Measurements from ENCODE around the gene FHDC1. TPM values are rescaled to one million over a fixed set of nuclear protein-coding genes. Genes with fewer than 3 reads are reported as not detected.

The FHDC1 gene
- total and polyA plus RNA-seq, 10 of the 15 experiments (the other 5 are each of a cell fraction or from before 2014, with no cell fraction given), result 0.04 to 0.12 (median 0.06) TPM; not detected in 3

GRCh38 chr4:152943672-152944071 lies 7.5 kb downstream of the FHDC1 start:
- Histone ChIP-seq H4K20me1 (ENCODE audit: control insufficient read depth, insufficient read depth) (0 out of 2 replicates have a peak, but pooled peaks cover 3% of the 10 kb centered on the region), H3K36me3 (ENCODE audit: control insufficient read depth in 2 of 2, insufficient read depth in 2 of 2, low read length in 1 of 2) (no peaks in the 10 kb centered on the region), H2AFZ (ENCODE audit: control insufficient read depth, low read depth, low read length) (no peak overlapping the region), H3K9me3 (replicated peaks; ENCODE audit: control insufficient read depth, insufficient read depth, low read length) (no peaks in the 10 kb centered on the region), H3K4me1 (ENCODE audit: control insufficient read depth, insufficient read depth, low read length) (no peaks in the 10 kb centered on the region), H3K79me2 (ENCODE audit: control insufficient read depth, insufficient read depth, low read length) (no peaks in the 10 kb centered on the region), H3K27me3 (replicated peaks in 1 of 2; ENCODE audit: control insufficient read depth in 2 of 2, insufficient read depth in 2 of 2, low read length in 1 of 2) (peaks cover 1 to 3% of the 10 kb centered on the region in 2 experiments; a peak in 3 of 4 replicates), H3K4me3 (no peak overlapping the region), H3K9ac (ENCODE audit: control insufficient read depth, insufficient read depth, low read length) (no peak overlapping the region), H3K27ac (ENCODE audit: control insufficient read depth, insufficient read depth) (no peak overlapping the region), H3K4me2 (ENCODE audit: control insufficient read depth, insufficient read depth) (no peak overlapping the region)
- DNase-seq (ENCODE audit: low read depth, low spot score) (no peak), ATAC-seq (no peak), FAIRE-seq (no peak)
- TF ChIP-seq WRNIP1 (IDR thresholded peaks at IDR 0.05; ENCODE audit: borderline replicate concordance, low read depth, low read length), result no peak
- TF ChIP-seq JUND (IDR thresholded peaks at IDR 0.05; ENCODE audit: low read depth, low read length), result no peak
- no peak for TF ChIP-seq YBX1 (IDR thresholded peaks at IDR 0.05)
- no peak for TF ChIP-seq RELA (IDR thresholded peaks at IDR 0.05; ENCODE audit: borderline replicate concordance, partially characterized antibody)
- TF ChIP-seq PAX8 (IDR thresholded peaks at IDR 0.05), result no peak
- TF ChIP-seq, protein P1, sequence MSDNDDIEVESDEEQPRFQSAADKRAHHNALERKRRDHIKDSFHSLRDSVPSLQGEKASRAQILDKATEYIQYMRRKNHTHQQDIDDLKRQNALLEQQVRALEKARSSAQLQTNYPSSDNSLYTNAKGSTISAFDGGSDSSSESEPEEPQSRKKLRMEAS (IDR thresholded peaks at IDR 0.05; ENCODE audit: low read depth, low read length), result no peak
- TF ChIP-seq, protein P2, sequence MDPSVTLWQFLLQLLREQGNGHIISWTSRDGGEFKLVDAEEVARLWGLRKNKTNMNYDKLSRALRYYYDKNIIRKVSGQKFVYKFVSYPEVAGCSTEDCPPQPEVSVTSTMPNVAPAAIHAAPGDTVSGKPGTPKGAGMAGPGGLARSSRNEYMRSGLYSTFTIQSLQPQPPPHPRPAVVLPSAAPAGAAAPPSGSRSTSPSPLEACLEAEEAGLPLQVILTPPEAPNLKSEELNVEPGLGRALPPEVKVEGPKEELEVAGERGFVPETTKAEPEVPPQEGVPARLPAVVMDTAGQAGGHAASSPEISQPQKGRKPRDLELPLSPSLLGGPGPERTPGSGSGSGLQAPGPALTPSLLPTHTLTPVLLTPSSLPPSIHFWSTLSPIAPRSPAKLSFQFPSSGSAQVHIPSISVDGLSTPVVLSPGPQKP (IDR thresholded peaks at IDR 0.05; ENCODE audit: low read depth, low read length), result no peak
- TF ChIP-seq FOS (IDR thresholded peaks at IDR 0.05; ENCODE audit: borderline replicate concordance, extremely low read depth, insufficient read length), result no peak
- no peak for TF ChIP-seq BRCA1 (IDR thresholded peaks at IDR 0.05; ENCODE audit: low read depth, low read length)
- TF ChIP-seq RB1 (IDR thresholded peaks at IDR 0.05; ENCODE audit: borderline replicate concordance), result no peak
- TF ChIP-seq RAD51 (IDR thresholded peaks at IDR 0.05), result no peak
- no peak for TF ChIP-seq POLR2A (IDR thresholded peaks at IDR 0.05; ENCODE audit: low read depth, low read length)
- no peak for TF ChIP-seq ZNF384 (IDR thresholded peaks at IDR 0.05; ENCODE audit: borderline replicate concordance, low read depth, low read length)
- no peak for TF ChIP-seq STAT3 (IDR thresholded peaks at IDR 0.05; ENCODE audit: low read depth, low read length)
- WGBS (ENCODE audit: insufficient coverage, insufficient replicate concordance, low lambda C conversion rate, missing lambda C conversion rate), result 61% methylated on average over 6 of the region's 6 CpGs
- no TSS peak for BruUV-seq (replicated peaks)
- ChIA-PET RAD21 (ENCODE audit: unreplicated experiment) (interaction anchor here (1.0 kb wide), 1 partner anchor 91 kb away, joined by 3 read pairs; no protein-coding TSS in a partner anchor), SMC1A (ENCODE audit: uncharacterized antibody, unreplicated experiment) (interaction anchor here (0.9 to 2.5 kb wide), 3 partner anchors 11 to 221 kb away, joined by 3 to 9 read pairs (median 3); no protein-coding TSS in a partner anchor), CTCF (no interaction called here), POLR2A (interaction anchor here (0.6 kb wide), 1 partner anchor 138 kb away, joined by 3 read pairs; no protein-coding TSS in a partner anchor)
- intact Hi-C loops (cut with micrococcal nuclease; ENCODE audit: unreplicated experiment) (no loop called here), in situ Hi-C loops (cut with MboI) (no loop called here)
